CD4-positive, alpha-beta T cell treated with Interleukin-6 at 100 ng/mL for 8 hours (primary cell): ENCODE measurements around the gene TRIM17.

Experiments used
- DNase-seq: peaks from one replicate; pipeline ENCODE4 v3.0.0-alpha.2; 2020; ENCODE audit warnings: mixed read lengths, low spot score

Gene TRIM17

GRCh38 chr1:228416217-228416933, at the start of gene TRIM17:
TSS of gene TRIM17 (minus strand) at chr1:228416861. CDS start at chr1:228415072, 1,789 bp downstream.
- peak; percentile 27 for DNase-seq

DNA sequence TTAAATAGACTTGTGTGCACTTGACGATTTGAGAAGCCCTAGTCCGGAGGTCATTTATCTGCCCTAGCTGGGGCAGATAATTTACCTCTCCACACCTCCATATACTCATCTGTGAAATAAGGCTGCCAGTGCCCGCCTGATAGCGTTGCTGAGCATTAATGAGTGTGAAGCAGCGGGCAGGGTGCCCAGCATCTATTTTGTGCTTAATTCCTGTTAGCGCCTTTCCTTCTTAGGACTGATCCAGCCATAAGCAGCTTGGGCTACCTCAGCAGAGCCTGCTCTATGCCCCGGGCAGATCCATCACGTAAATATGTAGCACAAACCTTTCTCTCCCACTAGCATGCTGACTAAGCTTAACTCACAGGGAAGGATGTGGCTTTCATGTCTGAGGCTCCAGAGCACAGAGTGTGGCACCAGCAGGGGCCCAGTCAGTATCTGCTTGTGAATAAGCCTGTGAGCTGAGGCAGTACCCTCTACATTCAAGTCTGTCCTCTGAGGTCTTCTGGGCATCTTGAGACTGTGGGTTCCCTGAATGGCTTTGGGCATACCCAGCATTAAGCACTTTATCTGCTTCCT, 49.0 kb upstream of the TRIM17 start:
- no peak for DNase-seq

DNA sequence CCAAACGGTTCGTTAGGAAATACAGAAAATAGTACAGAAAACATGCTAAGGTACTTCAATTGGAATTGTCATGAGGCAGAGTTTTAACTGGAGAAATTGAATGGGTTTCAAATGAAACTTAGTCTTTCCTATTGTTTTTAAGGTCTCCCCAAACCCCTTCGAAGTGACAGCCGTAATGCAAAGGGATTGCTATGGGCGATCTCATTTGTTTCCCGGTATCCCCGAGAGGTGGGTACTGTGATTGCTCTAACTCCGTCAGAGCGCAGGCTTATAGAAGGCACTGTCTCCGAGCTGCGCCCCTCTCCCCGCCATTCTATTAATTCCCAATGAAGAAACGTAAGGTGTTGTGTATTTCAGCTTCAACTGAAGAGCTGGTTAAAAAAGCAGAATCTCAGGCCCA, 48.5 kb upstream of the TRIM17 start:
- DNase-seq = no peak

- peak; percentile 91 for DNase-seq
Measured at GRCh38 chr1:228464487-228464983, 47.9 kb upstream of the TRIM17 start.

DNA sequence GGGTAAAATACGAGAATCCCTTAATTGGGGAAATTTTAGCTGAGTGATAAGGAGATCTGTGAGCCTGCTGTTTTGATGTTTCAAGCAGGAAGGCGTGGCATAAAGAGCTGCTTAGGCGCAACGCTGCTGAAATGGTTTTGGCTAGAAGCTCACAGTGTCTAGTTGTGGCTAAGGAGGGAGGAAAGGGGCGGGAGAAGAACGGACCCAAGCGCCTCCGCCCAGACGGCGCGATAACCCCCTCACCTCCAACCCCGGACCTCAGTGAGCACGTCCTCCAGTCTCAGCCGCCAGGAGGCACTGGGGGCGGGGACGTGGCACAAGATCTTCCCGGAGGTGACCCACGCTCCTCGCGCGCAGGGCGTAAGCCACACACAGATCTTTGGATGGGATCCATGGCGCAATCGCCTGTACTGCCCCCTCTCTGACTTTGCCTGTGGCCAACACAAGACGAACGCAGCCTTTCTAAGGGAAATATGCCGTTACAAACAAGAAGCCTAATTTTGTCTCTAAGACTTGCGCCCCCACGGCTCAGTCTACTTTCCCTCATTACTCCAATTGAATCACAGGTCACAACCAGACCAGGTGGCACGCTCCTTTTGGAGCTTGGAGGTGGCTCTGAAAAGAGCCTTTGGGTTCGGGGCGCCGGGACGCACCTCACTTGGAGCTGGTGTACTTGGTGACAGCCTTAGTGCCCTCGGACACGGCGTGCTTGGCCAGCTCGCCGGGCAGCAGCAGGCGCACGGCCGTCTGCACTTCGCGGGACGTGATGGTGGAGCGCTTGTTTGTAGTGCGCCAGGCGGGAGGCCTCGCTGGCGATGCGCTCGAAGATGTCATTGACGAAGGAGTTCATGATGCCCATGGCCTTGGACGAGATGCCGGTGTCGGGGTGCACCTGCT, 47.1 kb upstream of the TRIM17 start:
- peak; percentile 52 for DNase-seq

DNA sequence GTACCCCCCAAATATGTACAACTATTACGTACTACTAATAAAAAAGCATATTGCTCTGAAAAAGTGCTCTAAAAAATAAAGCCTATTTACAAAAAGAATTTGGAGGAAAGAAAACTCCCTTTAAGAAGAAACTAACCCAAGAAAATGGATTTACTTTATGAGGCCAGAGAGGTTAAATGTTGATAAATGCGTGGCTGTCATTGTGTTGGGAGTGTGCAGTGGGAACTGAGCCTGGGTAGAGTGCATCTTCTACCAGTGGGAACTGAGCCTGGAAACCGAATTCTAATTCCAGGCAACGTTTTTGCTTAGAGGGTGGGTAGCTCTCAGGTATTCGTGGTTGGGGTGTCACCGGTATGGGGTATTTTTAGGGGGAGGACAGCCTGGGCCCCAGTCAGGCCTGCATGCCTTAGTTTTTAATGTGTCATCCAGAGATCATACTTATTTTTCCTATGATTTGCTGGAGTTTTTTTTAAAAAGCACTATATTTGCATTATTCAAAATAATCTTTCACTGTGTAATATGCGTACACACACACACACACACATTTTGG, 46.4 kb upstream of the TRIM17 start:
- DNase-seq = no peak

DNA sequence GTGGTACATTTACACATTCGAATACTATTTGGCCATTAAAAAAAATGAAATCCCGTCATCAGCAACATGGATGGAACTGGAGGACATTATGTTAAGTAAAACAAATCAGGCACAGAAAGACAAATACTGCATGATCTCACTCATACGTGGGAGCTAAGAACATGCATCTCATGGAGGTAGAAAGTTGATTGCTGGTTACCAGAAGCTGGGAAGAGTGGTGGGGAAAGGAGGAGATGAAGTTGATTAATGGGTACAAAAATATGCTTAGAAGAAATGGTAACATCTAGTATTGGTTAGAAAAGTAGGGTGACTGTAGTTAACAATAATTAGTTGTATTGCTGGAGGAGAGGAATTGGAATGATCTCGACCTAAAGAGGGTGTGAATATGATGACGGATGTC, 45.9 kb upstream of the TRIM17 start:
- no peak for DNase-seq

DNA sequence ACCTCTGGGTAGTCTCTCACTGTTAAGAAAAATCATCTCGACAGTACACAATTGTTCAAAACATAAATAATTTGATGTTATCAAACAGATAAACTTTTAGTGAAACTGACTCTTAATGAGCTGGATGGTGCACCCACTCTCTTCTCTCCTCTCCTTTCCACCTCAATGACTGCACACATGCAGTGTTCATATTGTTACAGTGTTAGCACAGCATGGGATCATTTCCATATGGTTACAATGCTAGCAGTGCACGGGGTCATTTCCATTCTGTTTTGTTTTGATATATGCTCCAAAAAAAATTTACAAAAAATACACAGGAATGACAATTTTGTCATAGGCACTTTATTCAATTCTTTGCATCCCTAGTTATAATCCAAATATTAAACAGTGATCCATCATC, 44.2 kb upstream of the TRIM17 start:
- DNase-seq = no peak

DNA sequence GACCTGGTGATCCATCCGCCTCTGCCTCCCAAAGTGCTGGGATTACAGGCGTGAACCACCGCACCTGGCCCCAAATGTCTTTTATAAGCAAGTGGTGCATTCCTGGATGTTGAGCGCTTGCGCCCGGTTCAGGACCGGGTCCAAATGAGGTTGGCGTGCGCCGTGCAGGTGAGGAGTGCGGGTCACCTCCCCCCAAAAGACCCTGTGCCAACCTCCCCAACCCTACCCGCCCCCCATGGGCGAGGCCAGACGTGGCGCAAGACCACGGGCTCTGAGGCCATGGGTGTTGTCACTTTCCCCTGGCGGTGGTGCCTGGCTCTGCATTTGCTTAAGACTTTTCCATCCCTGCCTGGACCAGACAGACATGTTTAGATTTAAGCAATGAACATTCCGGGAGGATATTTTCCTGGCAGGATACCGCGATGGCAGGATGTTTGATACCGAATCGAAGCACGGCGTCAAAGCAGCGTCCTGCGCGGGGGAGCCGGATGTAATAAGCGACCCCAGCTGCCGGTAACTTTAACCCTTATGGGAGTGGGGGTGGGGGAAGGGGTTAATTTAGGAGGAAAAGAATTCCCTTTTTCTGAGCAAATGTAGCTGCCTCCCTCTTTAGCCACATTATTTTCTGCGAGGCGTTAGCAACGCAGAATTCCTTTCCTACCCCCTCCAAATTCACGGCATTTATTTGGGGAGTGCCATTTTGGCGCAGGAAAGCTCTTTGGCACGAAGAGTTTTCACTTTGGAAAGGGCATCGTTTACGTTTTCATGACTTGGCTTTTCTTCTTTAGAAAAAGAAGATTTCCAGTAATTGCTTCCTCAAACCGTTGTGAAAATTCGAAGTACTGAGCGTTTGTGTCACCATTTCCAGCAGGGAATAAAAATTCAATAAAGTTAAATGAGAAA, 42.7 kb upstream of the TRIM17 start:
- peak; percentile 38 for DNase-seq

DNA sequence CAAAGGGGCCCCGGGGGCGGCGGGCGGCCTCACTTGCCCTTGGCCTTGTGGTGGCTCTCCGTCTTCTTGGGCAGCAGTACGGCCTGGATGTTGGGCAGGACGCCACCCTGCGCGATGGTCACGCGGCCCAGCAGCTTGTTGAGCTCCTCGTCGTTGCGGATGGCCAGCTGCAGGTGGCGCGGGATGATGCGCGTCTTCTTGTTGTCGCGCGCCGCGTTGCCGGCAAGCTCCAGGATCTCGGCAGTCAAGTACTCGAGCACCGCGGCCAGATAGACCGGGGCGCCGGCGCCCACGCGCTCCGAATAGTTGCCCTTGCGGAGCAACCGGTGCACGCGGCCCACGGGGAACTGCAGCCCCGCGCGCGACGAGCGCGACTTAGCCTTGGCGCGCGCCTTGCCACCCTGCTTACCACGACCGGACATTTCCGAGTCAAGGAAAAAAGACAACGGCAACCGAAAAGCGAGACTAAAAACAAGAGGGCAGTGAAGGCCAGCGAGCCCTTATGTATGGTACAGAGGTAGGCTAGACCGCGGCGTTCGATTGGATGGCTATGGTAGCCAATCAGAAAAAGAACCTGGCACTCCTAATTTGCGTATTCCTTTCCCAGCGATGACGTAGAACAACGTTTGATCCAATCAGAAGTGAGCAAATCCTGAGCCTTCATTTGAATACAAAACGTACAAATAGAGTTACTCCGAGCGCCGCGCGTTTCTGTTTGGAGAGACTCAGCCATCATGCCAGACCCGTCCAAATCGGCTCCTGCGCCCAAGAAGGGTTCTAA, 40.9 kb upstream of the TRIM17 start:
- DNase-seq = peak; percentile 94

DNA sequence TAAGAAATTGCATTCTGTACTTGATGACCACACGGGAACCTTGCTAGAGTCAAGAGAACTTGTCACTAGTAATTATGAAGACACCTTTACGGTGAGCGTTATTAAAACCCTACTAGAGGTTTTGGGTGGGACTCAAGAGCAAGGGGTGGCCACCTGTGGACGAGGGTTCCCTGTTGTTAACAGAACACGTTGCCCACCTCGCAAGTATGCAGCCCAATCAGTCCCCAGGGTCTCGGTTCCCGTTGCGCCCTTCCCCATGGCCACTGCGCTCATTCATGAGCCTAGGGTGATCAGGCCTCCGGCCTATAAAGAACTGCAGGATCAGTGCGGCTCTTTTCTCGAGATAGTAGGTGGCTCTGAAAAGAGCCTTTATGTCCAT, 40.3 kb upstream of the TRIM17 start:
- DNase-seq = no peak

- DNase-seq = no peak
Measured at GRCh38 chr1:228456252-228457016, 39.8 kb upstream of the TRIM17 start.

GRCh38 chr1:228455715-228456114, 39.1 kb upstream of the TRIM17 start:
- DNase-seq = no peak

DNA sequence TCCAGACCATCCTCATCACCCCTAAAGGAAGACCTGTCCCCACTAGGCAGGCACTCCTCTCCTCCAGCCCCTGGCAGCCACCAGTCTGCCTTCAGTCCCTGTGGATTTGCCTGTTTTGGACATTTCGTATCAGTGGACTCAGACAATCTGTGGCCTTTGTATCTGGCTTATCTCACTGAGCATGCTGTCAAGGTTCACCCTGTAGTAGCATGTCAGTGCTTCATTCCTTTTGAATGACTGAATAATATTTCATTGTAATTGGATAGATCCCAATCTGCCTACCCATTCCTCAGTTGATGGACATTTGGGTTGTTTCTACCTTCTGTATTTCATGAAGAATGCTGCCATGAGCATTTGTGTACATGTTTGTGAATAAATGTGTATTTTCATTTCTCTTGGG, 37.6 kb upstream of the TRIM17 start:
- DNase-seq = no peak

- no peak for DNase-seq
Measured at GRCh38 chr1:228453614-228454013, 37.0 kb upstream of the TRIM17 start.

GRCh38 chr1:228453022-228453560, 36.4 kb upstream of the TRIM17 start:
- no peak for DNase-seq

DNA sequence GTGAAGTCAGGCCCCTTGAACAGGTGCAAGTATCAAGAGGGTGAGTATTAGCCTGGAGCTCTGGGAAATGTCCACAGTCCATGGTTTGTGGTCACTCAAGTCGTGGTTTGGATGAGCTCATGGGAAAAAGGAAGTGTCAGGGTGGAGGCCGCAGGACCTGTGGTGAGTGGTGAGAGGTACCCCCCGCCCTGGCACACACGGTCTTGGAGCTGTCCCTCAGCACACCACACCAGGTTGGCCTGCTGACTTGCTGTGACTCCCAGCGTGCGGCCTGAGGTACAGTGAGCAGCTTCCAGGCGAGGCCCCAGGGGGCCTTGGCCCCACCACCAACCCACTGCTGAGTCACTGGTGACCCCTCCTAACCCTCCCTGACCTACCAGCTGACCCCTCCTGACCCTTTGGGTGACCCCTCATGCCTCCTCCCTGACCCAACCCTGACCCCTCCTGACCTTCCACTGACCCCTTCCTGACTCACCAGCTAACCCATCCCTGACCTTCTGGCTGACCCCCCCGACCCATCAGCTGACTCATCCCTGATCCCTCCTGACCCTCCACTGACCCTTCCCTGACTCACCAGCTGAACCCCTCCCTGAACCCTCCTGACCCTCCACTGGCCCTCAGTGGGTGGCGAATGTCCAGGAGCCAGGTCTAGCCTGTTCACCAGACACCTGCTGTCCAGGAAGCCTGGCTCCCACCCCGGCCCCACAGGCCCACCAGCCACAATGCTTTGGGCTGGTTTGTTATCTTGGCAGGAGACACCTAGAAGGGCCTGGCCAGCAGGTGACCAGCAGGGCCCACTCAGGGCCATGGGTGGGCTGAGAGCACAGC, 35.7 kb upstream of the TRIM17 start:
- no peak for DNase-seq

DNA sequence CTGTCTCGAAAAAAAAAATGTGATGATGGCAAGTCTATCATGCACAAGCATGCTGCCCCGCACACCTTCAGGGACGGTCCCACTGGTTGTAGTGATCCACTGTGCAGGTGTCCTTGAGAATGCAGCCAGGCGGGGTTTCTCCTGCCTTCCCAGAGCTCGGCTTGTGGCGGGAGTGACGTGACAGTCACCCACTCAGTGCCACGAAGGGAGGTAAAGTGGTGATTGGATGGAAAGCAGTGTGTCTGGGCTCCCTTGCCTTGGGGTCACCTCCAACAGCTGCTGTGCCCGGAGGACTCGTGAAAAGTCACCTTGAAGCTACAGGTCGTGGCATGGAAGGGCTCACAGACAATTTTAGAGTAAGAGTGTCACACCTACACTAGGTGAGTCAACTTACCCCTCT, 33.5 kb upstream of the TRIM17 start:
- no peak for DNase-seq

DNA sequence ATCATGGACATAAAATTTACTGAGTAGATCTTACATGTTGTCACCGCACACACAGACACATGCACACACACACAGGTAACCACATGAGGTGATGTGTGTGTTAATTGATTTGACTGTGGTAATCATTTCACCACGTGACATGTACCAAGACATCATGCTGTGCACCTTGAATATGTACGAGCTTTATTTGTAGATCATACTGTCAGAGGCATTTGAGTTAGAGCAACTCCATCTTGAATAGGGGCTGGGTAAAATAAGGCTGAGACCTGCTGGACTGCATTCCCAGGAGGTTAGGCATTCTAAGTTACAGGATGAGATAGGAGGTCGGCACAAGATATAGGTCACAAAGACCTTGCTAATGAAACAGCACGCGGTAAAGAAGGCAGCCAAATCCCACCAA, 31.7 kb upstream of the TRIM17 start:
- no peak for DNase-seq
